ENCODE measurements around the gene CNBP. TPM values are rescaled to one million over a fixed set of nuclear protein-coding genes. Genes with fewer than 3 reads are reported as not detected.

Gene CNBP
- total RNA-seq, 1 experiment from 2014 or later = 353 TPM

DNA sequence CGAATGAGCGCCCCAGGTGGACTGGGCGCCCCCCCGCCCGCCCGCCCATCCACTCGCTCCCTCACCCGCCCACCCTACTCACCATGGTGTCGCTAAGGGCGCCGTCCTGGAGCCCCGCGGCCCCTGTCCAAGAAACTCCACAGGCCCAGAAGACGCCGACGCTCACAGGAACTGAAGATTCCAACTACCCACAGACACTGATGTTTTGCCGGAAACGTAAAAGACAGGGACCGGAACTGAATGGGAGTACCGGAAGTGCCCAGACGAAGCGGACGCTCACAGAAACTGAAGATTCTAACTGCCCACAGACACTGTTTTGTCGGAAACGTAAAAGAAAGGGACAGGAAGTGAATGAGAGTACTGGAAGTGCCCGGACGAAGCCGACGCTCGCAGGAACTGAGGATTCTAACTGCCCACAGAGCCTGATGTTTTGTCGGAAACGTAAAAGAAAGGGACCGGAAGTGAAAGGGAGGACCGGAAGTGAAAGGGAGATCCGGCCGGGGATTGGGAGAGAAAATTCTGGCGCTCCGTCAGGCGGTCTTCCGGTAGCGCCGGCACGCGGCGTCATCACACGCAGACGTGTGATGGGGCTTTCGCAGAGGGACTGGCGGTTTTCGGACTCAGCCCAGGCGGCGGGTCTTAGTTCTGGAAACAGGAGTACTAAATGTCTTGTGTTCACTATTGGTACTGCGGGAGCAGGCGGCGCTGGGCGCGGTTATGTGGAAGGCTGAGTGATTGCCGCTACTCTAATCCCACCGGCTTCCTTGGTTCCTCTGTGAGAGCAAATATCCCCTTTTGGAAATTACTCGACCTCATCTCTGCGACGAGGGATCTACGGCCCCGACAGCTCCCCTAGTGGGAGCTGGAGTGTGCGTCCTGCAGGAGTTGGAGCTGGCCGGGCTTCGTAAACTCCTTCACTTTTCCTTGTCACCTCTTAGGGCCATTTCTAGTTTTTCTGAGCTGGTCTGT is 22.5 kb downstream of the CNBP start, which contains the start of gene ISY1:
TSS of gene ISY1 (minus strand) at position 173 of the 969 bp plus-strand sequence. CDS start at position 85, 88 bp downstream.
- H3K4me2 ChIP-seq (ENCODE audit: low read length) = peak within 1 kb of the TSS; percentile 89
- ChIA-PET CTCF (interaction anchor here (0.6 to 3.1 kb wide), 10 partner anchors 10 to 191 kb away, joined by 3 to 49 read pairs (median 5); partner anchors contain the start of genes COPG1 and RAB43), RAD21 (ENCODE audit: low non-redundant PET in 1 of 2, low total read pairs in 2 of 2, uncharacterized antibody in 2 of 2, unreplicated experiment in 2 of 2) (interaction anchor here in 1 of 2 experiments (0.7 to 1.4 kb wide), 2 partner anchors 85 to 88 kb away, joined by 3 to 4 read pairs; partner anchors contain the start of gene COPG1), POLR2A (interaction anchor here (0.7 to 1.9 kb wide), 5 partner anchors 11 to 86 kb away, joined by 3 to 7 read pairs (median 4); partner anchors contain the start of gene RAB43)
- no peaks in the 10 kb centered on the region for H3K9me2 ChIP-seq (ENCODE audit: insufficient read depth)
- peaks cover 10 to 22% of the 10 kb centered on the region in 2 experiments; a peak in 3 of 4 replicates for H3K4me1 ChIP-seq (ENCODE audit: control insufficient read depth in 1 of 2, insufficient read depth in 2 of 2, low read length in 2 of 2)
- peak within 1 kb of the TSS; percentile 85 for H3K27ac ChIP-seq (ENCODE audit: low read depth, low read length)
- peaks cover 9 to 17% of the 10 kb centered on the region in 2 experiments; a peak in 3 of 4 replicates for H3K36me3 ChIP-seq (ENCODE audit: control insufficient read depth in 1 of 2, insufficient read depth in 2 of 2, low read length in 2 of 2)
- H3K9ac ChIP-seq (ENCODE audit: low read length) = peak within 1 kb of the TSS; percentile 82
- peak within 1 kb of the TSS; percentile 79 to 95 for H3K4me3 ChIP-seq (replicated peaks in 1 of 2; ENCODE audit: low read depth in 1 of 2, low read length in 2 of 2)
- intact Hi-C loops (cut with micrococcal nuclease) = loop anchor here (1.0 kb wide), 1 partner anchor 84 kb away; no protein-coding TSS in a partner anchor
- TSS peak; percentile 96 for BruUV-seq (replicated peaks)
- peaks cover 24% of the 10 kb centered on the region for H3K79me2 ChIP-seq (ENCODE audit: insufficient read depth, low read length)
- H4K20me1 ChIP-seq (ENCODE audit: insufficient read depth) = no peaks in the 10 kb centered on the region
- H3K9me3 ChIP-seq (ENCODE audit: control insufficient read depth in 1 of 2, insufficient read depth in 1 of 2, low read depth in 1 of 2, low read length in 2 of 2) = no peaks in the 10 kb centered on the region
- no peaks in the 10 kb centered on the region for H3K27me3 ChIP-seq (ENCODE audit: insufficient read depth, low read length)
- ATAC-seq = peak; percentile 85
- H2AFZ ChIP-seq (ENCODE audit: low read depth, low read length, poor library complexity, severe bottlenecking) = peak within 1 kb of the TSS; percentile 93
- peak; percentile 97 for DNase-seq (ENCODE audit: low read depth, low spot score)
- TF ChIP-seq SIN3A (IDR thresholded peaks at IDR 0.05; ENCODE audit: low read depth) (peak; percentile 52), CEBPB (IDR thresholded peaks at IDR 0.05; ENCODE audit: low read depth) (peak; percentile 35; the same call in 1 of the 2 replicates), EZH2 (IDR thresholded peaks at IDR 0.05) (no peak), POLR2A (IDR thresholded peaks at IDR 0.05; ENCODE audit: borderline replicate concordance, extremely low read depth, insufficient read depth, insufficient read length) (peak; percentile 80), YY1 (IDR thresholded peaks at IDR 0.05; ENCODE audit: extremely low read depth, insufficient replicate concordance, low read depth, low read length) (peak; percentile 75), ELF1 (IDR thresholded peaks at IDR 0.05; ENCODE audit: borderline replicate concordance, low read depth) (peak; percentile 93), ZNF274 (IDR thresholded peaks at IDR 0.05; ENCODE audit: low read depth, low read length) (no peak), SRF (IDR thresholded peaks at IDR 0.05; ENCODE audit: low read depth) (peak; percentile 94), EGR1 (IDR thresholded peaks at IDR 0.05; ENCODE audit: low read depth) (peak; percentile 80), EZH2phosphoT487 (IDR thresholded peaks at IDR 0.05; ENCODE audit: borderline replicate concordance) (no peak), TCF7L2 (IDR thresholded peaks at IDR 0.05; ENCODE audit: borderline replicate concordance, extremely low read depth, insufficient read depth, insufficient read length) (no peak), FOSL1 (IDR thresholded peaks at IDR 0.05; ENCODE audit: low read depth) (peak; percentile 29; the same call in 1 of the 2 replicates), SP1 (IDR thresholded peaks at IDR 0.05; ENCODE audit: low read depth) (peak; percentile 90), RAD21 (IDR thresholded peaks at IDR 0.05; ENCODE audit: low read depth) (peak; percentile 53; the same call in 1 of the 2 replicates), ZFX (IDR thresholded peaks at IDR 0.05) (peak; percentile 48; the same call in 1 of the 2 replicates), JUND (IDR thresholded peaks at IDR 0.05) (no peak), CBX3 (IDR thresholded peaks at IDR 0.05; ENCODE audit: low read depth) (peak; percentile 99)
- TF ChIP-seq, protein P1, sequence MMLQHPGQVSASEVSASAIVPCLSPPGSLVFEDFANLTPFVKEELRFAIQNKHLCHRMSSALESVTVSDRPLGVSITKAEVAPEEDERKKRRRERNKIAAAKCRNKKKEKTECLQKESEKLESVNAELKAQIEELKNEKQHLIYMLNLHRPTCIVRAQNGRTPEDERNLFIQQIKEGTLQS (IDR thresholded peaks at IDR 0.05) = no peak
- TF ChIP-seq, protein P2, sequence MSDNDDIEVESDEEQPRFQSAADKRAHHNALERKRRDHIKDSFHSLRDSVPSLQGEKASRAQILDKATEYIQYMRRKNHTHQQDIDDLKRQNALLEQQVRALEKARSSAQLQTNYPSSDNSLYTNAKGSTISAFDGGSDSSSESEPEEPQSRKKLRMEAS (IDR thresholded peaks at IDR 0.05) = peak; percentile 85
- TF ChIP-seq, protein P3, sequence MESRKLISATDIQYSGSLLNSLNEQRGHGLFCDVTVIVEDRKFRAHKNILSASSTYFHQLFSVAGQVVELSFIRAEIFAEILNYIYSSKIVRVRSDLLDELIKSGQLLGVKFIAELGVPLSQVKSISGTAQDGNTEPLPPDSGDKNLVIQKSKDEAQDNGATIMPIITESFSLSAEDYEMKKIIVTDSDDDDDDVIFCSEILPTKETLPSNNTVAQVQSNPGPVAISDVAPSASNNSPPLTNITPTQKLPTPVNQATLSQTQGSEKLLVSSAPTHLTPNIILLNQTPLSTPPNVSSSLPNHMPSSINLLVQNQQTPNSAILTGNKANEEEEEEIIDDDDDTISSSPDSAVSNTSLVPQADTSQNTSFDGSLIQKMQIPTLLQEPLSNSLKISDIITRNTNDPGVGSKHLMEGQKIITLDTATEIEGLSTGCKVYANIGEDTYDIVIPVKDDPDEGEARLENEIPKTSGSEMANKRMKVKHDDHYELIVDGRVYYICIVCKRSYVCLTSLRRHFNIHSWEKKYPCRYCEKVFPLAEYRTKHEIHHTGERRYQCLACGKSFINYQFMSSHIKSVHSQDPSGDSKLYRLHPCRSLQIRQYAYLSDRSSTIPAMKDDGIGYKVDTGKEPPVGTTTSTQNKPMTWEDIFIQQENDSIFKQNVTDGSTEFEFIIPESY (IDR thresholded peaks at IDR 0.05; ENCODE audit: extremely low read depth, insufficient replicate concordance, low read length) = no peak
- TF ChIP-seq, protein P4, sequence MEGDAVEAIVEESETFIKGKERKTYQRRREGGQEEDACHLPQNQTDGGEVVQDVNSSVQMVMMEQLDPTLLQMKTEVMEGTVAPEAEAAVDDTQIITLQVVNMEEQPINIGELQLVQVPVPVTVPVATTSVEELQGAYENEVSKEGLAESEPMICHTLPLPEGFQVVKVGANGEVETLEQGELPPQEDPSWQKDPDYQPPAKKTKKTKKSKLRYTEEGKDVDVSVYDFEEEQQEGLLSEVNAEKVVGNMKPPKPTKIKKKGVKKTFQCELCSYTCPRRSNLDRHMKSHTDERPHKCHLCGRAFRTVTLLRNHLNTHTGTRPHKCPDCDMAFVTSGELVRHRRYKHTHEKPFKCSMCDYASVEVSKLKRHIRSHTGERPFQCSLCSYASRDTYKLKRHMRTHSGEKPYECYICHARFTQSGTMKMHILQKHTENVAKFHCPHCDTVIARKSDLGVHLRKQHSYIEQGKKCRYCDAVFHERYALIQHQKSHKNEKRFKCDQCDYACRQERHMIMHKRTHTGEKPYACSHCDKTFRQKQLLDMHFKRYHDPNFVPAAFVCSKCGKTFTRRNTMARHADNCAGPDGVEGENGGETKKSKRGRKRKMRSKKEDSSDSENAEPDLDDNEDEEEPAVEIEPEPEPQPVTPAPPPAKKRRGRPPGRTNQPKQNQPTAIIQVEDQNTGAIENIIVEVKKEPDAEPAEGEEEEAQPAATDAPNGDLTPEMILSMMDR (IDR thresholded peaks at IDR 0.05 in 2 of 3, conservative IDR thresholded peaks at IDR 0.05 in 1 of 3; ENCODE audit: borderline replicate concordance in 1 of 3, insufficient read depth in 1 of 3, low read depth in 2 of 3, low read length in 2 of 3) = peak; percentile 83 to 89 (median 86)
